Calu3 (cell line): Measurements from ENCODE around the gene SCARB1. TPM values are rescaled to one million over a fixed set of nuclear protein-coding genes. Genes with fewer than 3 reads are reported as not detected.

Experiments used
- BruUV-seq: library from RNA; stranded (reverse); fragments of 400-500 nt; replicated peaks from 2 replicates; lab custom pipeline; 2021; lab: Mats Ljungman, UMichigan
- CTCF ChIA-PET: fragments of 300-600 bp; sonication (Branson Sonifier 250); formaldehyde crosslinking; loops from one replicate; lab custom pipeline; 2022; ENCODE audit warnings: antibody characterized with exemption; lab: Charles Lee
- DNase-seq: peaks from one replicate; pipeline ENCODE4 v3.0.0; 2022
- H3K27ac Mint-ChIP-seq: one replicate; pipeline ENCODE4 v1.8.0; 2022; ENCODE audit warnings: mixed read lengths; ENCODE audit not compliant: unreplicated experiment
- H3K27me3 Mint-ChIP-seq: one replicate; pipeline ENCODE4 v1.8.0; 2022; ENCODE audit warnings: mixed read lengths; ENCODE audit not compliant: unreplicated experiment
- H3K36me3 Mint-ChIP-seq: one replicate; pipeline ENCODE4 v1.8.0; 2022; ENCODE audit warnings: mild to moderate bottlenecking, moderate library complexity, mixed read lengths; ENCODE audit not compliant: insufficient read depth, unreplicated experiment
- H3K4me1 Mint-ChIP-seq: one replicate; pipeline ENCODE4 v1.8.0; 2022; ENCODE audit warnings: mild to moderate bottlenecking, low read depth, mixed read lengths; ENCODE audit not compliant: unreplicated experiment
- H3K4me3 Mint-ChIP-seq: one replicate; pipeline ENCODE4 v1.8.0; 2022; ENCODE audit warnings: mild to moderate bottlenecking, low read depth, moderate library complexity, mixed read lengths; ENCODE audit not compliant: unreplicated experiment
- H3K9me3 Mint-ChIP-seq: one replicate; pipeline ENCODE4 v1.8.0; 2022; ENCODE audit warnings: low read depth, mixed read lengths; ENCODE audit not compliant: unreplicated experiment
- intact Hi-C: fragments of 100-400 bp; cut with micrococcal nuclease; formaldehyde crosslinking; loops from one replicate; pipeline ENCODE4 v1.10.0; 2022; ENCODE audit not compliant: unreplicated experiment
- total RNA-seq: library from RNA; stranded (reverse); gene quantifications from 2 replicates; pipeline ENCODE4 v1.2.3, GENCODE V29; 2022
- TF ChIP-seq, protein P1 (sequence below): fragments of 200-600 bp; IDR thresholded peaks from one replicate; pipeline ENCODE4 v1.8.0; 2022; ENCODE audit warnings: antibody characterized with exemption; ENCODE audit not compliant: unreplicated experiment

Gene SCARB1
- total RNA-seq, 1 experiment from 2014 or later: 51.6 TPM

- Mint-ChIP-seq H3K4me3 (no peak overlapping the region), H3K4me1 (peaks cover 18% of the 10 kb centered on the region), H3K36me3 (no peaks in the 10 kb centered on the region), H3K27ac (no peak overlapping the region), H3K9me3 (no peaks in the 10 kb centered on the region), H3K27me3 (no peaks in the 10 kb centered on the region)
- no TSS peak for BruUV-seq
- CTCF ChIA-PET: no interaction called here
- TF ChIP-seq, protein P1, sequence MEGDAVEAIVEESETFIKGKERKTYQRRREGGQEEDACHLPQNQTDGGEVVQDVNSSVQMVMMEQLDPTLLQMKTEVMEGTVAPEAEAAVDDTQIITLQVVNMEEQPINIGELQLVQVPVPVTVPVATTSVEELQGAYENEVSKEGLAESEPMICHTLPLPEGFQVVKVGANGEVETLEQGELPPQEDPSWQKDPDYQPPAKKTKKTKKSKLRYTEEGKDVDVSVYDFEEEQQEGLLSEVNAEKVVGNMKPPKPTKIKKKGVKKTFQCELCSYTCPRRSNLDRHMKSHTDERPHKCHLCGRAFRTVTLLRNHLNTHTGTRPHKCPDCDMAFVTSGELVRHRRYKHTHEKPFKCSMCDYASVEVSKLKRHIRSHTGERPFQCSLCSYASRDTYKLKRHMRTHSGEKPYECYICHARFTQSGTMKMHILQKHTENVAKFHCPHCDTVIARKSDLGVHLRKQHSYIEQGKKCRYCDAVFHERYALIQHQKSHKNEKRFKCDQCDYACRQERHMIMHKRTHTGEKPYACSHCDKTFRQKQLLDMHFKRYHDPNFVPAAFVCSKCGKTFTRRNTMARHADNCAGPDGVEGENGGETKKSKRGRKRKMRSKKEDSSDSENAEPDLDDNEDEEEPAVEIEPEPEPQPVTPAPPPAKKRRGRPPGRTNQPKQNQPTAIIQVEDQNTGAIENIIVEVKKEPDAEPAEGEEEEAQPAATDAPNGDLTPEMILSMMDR: no peak
- DNase-seq: no peak
- intact Hi-C loops: no loop called here
Observed at GRCh38 chr12:124878795-124879516, 15.3 kb upstream of the SCARB1 start.

GRCh38 chr12:124877423-124877822 lies 13.8 kb upstream of the SCARB1 start:
- CTCF ChIA-PET: interaction anchor here (0.6 kb wide), 1 partner anchor 198 kb away, joined by 4 read pairs; no protein-coding TSS in a partner anchor
- Mint-ChIP-seq H3K4me1 (peaks cover 18% of the 10 kb centered on the region), H3K9me3 (no peaks in the 10 kb centered on the region), H3K27ac (no peak overlapping the region), H3K4me3 (no peak overlapping the region), H3K27me3 (no peaks in the 10 kb centered on the region), H3K36me3 (no peaks in the 10 kb centered on the region)
- no TSS peak for BruUV-seq
- TF ChIP-seq, protein P1: no peak
- DNase-seq: no peak
- intact Hi-C loops: no loop called here

GRCh38 chr12:124876171-124876570 lies 12.5 kb upstream of the SCARB1 start:
- TF ChIP-seq, protein P1: no peak
- CTCF ChIA-PET: no interaction called here
- Mint-ChIP-seq H3K36me3 (no peaks in the 10 kb centered on the region), H3K27me3 (no peaks in the 10 kb centered on the region), H3K4me1 (peaks cover 18% of the 10 kb centered on the region), H3K27ac (no peak overlapping the region), H3K4me3 (no peak overlapping the region), H3K9me3 (no peaks in the 10 kb centered on the region)
- BruUV-seq: no TSS peak
- intact Hi-C loops: no loop called here
- DNase-seq: no peak

- Mint-ChIP-seq H3K9me3 (no peaks in the 10 kb centered on the region), H3K27ac (no peak overlapping the region), H3K4me3 (no peak overlapping the region), H3K4me1 (peaks cover 18% of the 10 kb centered on the region), H3K36me3 (no peaks in the 10 kb centered on the region), H3K27me3 (no peaks in the 10 kb centered on the region)
- intact Hi-C loops: no loop called here
- TF ChIP-seq, protein P1: no peak
- BruUV-seq: no TSS peak
- CTCF ChIA-PET: no interaction called here
- no peak for DNase-seq
Observed at GRCh38 chr12:124875803-124876132, 12.1 kb upstream of the SCARB1 start.
